ENCODE results near the gene E4F1.
"Not testable (repeated sequence)": the region's sequence is repeated elsewhere in the genome, so short reads cannot be mapped to it uniquely, and the experiment has no call there.

E4F1 gene

DNA sequence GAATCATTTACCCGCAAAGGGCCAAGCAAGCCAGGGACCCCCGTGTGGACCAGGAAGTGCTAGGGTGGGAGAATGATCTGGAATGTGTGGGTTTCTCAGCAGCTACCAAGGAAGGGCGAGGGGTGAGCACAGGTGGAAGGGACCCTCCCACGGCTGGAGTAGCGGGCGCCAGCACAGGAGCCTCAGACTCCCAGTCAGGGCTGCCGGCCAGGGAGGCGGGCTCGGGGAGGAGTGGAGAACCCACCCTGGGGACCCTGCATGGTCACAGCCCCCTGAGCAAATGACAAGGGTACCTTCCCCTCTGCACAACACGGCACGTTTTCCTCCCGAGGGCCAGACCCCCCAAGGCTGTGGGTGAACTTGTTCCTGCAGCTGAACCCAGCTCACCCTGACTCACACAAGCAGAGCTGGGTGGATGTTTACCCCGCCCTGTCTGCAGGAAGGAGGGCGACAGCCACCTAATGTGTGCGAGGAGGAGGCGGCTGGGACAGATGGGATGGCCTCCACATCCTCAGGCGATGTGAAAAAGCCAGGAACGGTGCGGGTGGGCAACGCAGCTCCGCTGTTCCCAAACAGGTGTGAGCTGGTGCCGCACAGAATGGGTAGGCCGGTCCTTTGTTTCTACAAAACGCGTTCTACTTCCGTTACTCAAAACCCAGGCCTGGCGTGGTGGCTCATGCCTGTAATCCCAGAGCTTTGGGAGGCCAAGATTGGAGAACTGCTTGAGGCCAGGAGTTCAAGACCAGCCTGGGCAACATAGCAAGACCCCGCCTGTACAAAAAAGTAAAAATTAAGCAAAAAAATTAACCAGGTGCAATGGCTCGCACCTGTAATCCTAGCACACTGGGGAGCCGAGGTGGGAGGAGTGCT, 21.8 kb downstream of the E4F1 start:
- no peak for DNase-seq (ENCODE audit: low spot score)

DNA sequence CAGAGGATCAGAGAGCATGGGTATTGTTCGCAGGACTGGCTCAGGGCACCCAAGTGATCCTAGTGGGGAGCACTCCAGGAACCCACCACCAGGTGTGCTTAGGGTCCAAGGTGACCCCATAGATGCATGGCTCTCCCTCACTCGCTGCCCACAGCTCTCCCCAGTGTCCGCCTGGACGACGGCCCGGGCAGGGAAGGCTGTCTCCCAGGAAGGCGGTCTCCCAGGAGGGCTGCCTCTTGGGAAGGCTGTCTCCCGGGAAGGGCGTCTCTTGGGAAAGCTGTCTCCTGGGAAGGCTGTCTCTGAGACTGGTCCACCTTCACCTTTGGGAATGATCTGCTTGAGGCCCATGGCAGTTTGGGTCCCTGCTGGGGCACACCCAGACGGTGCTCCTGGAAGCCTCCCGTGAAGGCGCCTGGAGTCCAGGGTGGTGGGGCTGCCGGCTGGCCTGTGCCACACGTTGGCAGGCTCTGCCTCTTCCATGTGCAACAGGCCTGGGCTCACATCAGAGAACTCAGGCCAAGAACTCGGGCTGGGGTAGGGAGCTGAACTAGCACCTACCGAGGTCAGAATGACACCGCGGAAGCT, 23.0 kb downstream of the E4F1 start:
- no peak for DNase-seq (ENCODE audit: low spot score)

DNA sequence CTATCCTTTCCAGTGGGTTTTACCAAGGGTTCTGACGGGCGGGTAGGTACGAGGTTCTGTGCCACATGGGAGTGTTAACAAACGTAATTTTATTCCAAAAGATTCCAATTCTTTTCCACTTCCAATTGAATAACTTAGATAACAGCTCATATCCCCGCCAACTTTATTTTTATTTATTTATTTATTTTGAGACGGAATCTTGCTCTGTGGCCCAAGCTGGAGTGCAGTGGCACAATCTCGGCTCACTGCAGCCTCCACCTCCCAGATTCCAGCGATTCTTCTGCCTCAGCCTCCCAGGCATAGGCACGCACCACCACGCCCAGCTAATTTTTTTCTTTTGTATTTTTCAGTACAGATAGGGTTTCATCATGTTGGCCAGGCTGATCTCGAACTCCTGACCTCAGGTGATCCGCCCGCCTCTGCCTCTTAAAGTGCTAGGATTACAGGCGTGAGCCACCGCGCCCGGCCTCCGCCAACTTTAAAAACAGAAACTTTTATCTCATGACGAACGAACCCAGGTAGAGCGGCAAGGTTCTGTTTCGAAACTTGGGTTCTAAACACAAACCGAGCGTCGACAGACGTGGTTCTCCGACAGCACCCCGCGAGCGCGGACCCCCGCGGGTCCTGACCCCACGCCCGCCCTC, 27.4 kb downstream of the E4F1 start:
- DNase-seq (ENCODE audit: low spot score) = no peak

DNA sequence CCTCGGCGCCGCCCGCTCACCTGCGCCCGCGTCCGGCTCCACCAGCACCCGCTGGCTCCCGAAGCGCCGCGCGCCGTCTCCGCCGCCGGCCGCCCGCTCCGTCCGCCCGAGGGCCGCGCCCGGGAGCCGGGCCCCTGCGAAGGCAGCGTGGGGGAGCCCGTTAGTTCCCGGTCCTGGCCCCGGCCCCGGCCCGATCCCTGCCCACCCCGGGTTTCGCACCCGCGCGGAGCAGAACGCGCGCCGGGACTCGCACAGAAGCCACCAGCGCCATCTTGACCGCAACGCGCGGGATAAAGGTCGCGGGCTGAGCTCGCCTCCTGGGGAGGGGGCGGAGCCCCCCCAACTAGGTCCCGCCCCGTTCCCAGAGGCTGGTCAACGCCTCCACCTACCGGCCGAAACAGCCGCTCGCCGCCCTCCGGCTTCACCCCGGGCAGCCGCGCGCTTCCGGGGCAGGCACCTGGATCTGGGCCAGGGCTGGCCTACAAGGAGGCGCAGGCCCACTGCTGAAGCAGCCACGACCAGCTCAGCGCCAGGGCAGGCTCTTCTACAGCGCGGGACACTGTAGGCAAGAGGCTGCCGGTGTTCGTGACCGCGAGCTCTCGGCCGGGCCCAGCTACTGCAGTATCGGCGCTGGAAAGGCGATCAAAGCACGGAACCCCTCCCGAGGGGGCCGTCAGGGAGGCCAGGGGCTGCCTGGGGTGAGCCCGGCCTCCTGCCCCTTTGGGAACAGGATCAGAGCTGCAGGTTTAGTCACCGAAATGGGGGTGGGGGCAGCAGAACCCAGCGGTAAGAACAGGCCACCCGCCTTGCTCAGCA, 28.1 kb downstream of the E4F1 start, which contains the start of gene ECI1:
Gene ECI1, minus strand, starts transcription at position 292 of the 816 bp plus-strand sequence. Its CDS starts 21 bp downstream, at position 271.
- DNase-seq (ENCODE audit: low spot score) = peak; percentile 94

DNA sequence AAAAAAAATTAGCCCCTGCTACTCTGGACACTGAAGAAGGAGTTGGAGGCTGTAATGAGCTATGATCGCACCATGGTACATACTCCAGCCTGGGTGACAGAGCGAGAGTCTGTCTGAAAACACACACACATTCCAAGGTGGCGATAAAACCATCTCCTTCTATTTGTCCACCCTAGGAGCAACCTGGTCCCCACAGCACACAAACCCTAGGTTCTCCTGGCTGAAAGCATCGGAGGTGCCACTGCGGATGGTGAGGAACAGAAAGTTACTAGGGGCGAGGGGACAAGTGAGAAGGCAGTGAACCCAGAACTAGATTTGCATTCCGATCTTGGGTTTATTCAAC, 29.4 kb downstream of the E4F1 start:
- no peak for DNase-seq (ENCODE audit: low spot score)

DNA sequence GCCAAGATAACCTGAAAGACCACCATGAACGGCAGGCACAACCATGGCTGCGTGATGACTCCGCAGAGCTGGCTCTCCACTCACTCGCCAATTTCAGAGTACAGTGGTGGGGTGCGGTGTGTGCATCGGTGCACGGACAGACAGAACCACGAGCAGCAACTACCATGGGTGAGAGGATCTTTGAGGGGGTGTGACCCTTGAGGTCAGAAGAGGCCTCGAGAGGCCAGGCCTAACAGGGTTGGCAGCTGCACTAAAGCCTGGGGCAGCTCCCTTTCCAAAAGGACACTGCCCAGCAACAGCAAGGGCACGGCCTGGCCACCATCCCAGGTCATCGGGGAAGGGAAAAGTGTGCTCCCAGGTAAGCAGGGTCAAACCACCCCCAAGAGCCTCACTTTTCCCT, 29.9 kb downstream of the E4F1 start:
- no peak for DNase-seq (ENCODE audit: low spot score)

DNA sequence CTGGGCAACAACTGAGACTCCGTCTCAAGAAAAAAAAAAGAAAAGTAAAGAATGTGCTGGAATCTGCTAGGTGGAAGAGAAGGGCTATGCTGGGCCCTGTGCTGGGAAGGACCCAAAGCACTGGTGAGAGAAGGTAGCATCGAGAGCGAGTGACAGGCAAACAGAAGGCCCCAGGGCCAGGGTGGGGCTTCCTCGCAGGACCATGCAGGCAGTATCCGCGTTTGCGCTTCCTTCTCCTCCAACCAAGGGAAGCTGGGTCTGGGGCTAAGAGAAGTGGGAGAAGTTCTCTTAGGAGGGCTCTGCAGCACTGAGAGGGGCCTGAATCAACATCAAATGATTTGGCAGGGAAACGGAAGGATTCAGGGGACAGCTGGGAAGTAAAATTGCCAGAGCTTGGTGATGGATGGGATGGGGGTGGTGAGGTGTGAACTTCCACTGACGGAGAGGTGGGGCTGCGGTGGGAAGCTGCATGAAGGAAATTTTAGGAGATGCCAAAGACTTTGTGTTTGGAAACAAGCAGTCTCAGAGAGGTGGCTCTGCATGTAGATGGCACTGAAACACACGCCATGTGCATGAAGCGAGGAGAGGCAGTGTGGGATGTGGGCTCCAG, 33.2 kb downstream of the E4F1 start:
- DNase-seq (ENCODE audit: low spot score) = no peak

DNA sequence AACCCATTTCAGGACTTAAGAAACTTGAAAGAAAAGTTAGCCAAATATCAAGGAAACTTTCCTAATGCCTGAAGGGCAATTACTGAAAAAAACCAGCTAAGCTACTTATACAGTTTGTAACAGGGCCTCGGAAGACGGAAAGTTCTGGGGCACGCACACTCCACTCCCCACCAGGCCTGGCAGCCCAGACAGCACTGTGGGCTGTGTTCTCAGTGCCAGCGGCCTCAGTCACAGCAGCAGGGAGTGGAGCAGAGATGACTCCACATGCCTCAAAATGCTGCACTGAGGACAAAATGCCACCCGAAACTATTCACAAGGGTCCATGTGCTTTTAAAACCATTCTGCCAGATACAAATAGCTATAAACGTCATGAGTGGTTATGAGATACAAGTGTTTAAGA, 34.3 kb downstream of the E4F1 start:
- DNase-seq (ENCODE audit: low spot score) = no peak

DNA sequence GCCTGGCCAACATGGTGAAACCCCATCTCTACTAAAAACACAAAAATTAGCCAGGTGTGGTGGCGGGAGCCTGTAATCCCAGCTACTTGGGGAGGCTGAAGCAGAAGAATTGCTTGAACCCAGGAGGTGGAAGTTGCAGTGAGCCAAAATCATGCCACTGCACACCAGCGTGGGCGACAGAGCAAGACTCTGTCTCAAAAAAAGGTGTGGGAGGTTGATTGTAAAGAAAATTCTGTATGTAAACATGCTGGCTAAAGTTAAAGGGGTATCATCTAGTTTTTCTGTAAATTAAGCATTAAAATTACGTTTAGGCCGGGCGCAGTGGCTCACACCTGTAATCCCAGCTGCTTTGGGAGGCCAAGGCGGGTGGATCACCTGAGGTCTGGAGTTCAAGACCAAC, 35.1 kb downstream of the E4F1 start:
- DNase-seq (ENCODE audit: low spot score) = not testable (repeated sequence)

DNA sequence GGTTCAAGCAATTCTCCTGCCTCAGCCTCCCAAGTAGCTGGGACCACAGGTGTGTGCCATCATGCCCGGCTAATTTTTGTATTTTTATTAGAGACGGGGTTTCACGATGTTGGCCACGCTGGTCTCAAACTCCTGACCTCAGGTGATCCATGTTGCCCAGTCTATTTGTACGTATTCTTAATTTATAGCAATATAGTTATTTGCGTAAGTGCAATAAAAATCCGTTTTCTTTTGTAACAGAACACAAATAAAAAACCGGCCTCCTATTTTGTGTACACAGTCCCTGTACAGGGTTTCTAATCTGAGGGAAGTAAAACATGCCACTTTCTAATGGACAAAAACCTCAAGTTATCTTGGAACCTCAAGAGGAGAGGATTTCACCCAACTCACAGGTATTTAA, 36.9 kb downstream of the E4F1 start:
- DNase-seq (ENCODE audit: low spot score) = no peak

DNA sequence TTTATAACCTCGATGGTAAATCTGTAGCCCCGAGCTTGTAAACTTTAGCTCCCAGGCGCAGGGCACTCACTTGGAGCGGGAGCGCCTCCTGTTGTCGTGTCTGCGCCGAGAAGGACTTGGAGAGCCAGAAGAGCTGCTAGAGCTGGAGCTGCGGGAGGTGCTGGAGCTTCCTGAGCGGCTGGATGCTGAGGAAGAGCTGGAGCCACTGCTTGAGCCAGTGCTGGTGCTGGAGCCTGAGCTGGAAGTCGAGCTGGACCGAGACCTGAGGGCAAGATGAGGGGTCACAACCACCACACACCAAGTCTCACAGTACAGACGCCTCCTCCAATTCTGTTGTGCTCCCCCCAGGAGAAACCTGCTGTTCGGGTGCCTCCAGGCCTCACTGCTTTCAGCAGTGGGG, 39.6 kb downstream of the E4F1 start:
- DNase-seq (ENCODE audit: low spot score) = not testable (repeated sequence)

DNA sequence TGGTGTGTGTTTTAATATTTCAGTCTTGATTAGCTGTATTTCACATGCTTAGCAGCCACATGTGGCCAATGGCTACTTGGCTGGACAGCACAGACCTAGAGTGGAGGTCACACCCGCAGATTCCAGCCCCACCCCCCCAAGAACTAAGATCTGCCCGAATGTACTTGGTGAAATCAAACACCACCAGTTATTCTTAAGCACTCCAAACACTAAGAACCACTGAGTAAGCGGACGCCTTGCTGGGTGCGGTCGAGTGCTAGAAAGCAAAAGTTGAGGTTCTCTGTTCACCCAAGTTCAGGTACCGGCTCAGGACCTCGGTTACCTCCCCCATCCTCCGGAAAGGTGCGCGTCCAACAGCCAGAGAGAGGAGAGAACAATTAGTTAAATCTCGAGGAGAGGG, 43.5 kb downstream of the E4F1 start:
- not testable (repeated sequence) for DNase-seq (ENCODE audit: low spot score)

DNA sequence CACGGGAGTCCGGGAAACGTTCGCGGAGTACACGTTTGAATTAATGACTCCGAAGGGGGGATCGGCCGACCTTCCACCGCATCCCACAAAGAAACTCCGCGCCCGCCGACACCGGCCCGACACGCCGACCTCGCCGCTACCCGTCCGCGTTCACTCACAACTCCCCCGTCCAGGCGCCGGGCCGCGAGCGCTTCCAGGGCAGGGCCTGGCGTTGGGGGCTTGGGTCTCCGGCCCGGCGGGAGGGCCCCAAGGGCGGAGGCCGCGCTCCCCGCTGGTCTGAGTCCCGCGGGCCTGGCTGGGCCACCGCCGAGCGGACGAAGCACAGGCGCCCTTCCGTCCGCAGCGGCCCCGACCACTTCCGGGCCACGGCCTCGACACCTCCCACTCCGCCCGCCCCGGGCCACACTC, 44.1 kb downstream of the E4F1 start:
- DNase-seq (ENCODE audit: low spot score) = not testable (repeated sequence)

DNA sequence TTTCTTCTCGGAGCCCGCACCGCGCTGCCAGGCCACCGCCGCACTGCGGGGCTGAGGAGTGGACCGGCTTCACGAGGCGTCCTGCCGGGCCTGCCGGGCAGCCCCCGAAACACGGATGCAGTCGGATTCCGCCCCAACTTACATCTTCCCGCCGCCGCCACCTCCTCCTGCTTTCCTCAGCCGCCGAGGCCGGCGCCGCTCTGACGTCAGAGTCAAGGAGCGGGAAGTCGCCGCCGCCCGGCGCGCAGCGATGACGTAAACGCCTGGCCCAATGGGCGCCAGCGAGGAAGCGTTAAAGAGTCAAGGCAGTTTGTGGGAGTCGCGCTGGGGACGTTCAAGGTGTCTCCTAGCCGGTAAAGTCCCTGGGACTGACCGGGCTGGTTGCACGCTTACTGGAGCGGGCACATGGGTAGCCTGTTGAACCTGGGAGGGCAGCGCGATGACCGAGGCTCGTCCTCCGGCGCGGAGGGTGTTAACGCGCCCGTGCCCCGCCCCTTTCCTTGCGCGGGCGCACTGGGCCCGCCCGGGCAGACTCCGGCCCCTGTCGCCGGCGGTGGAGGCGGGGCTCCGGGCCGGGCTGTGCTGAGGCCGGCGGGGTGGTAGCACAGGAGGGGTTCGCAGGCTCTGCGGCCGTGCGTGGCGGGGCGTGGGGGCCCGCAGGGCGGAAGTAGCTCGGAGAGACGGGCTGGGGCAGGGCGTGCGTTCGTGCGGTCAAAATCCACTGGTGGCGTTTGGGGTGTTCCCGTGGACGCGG, 44.7 kb downstream of the E4F1 start, which contains the start of gene RNPS1:
Gene RNPS1, minus strand, starts transcription at position 214 of the 754 bp plus-strand sequence. CDS start 3,483 bp downstream, outside the sequence.
- DNase-seq (ENCODE audit: low spot score) = peak; percentile 92

DNA sequence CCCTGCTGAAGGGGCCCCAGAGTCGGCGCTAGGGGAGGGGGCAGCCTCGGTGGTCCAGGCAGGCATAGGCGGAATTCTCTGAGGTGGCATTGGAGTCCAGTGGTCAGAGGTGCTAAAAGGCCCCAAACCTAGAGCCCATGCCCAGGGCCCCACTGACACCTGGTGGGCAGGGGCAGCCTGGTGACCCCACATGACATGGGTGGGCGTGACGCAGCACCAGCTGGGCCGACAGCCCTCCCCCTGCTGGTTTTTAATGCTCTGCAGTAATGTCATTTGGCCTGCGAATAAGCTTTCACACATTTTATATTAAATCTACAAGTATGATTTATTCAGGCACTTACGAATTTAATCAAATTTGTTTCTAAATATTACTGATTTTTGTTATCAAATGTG, 46.7 kb downstream of the E4F1 start:
- no peak for DNase-seq (ENCODE audit: low spot score)

DNA sequence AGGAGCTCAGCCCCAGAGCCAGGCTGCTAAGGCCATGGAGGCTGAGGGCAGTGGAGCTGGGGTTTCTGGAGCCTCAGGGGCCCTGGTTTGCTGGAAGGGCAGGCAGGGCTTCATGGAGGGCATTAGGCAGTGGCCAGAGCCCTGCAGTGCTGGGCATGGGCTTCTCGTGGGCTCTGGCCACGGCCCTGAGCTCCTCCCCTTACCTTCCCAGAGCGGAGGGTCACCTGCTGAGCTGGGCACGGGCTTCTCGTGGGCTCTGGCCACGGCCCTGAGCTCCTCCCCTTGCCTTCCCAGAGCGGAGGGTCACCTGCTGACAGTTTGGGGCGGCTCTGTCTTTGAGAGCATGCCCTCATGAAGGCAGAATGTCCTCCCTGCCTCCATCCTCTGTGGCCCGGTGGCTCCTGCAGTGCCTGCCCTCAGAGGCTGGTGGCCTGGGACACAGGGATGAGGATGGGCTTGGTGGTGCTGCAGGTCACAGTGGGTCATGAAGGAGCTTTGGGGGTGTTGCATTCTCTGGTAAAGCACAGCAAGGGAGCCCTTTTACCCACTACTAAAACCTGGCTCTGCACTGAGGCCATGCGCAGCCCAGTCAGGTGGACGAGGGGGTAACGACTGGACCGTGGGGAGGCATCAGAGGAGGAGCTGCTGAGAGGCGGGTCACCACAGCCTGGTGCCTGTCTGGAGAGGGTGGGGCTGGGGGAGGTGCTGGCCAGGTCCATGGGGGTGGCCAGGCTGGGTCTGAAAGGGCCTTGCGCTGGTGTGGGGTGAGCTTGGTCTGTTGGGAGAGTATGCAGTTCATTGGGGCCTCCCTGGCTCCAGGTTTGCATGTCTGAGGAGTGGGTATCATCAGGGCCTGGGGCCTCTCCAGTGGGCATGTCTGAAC, 47.4 kb downstream of the E4F1 start:
- DNase-seq (ENCODE audit: low spot score) = no peak

DNA sequence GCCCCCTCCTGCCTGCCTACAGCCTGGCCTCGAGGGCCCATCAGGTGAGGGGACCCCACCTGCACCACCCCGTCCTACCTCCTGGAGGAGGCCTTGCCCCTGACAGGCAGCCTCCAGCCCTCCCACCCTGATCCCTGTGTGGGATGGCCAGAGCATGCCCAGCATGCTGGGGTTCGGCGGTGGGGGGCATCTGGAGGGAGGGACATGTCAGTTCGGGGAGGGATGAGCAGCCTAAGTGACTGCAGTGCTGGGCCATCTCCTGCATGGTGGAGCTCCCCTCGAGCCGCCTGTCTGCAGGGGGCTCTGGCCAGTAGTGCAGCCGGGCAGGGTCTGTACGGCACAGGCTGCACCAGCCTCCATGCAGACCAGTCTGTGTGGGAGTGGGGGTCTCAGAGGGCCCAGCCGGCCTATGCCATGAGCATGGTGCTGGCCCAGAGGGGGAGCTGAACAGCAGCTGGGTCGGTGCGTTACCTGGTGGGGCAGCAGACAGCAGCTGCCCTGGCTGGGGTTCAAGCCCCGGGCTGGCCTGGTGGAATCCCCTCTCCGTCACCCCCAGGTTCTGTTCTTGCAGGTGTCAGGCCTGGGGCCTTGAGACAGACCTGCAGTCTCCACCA, 48.6 kb downstream of the E4F1 start:
- no peak for DNase-seq (ENCODE audit: low spot score)

DNA sequence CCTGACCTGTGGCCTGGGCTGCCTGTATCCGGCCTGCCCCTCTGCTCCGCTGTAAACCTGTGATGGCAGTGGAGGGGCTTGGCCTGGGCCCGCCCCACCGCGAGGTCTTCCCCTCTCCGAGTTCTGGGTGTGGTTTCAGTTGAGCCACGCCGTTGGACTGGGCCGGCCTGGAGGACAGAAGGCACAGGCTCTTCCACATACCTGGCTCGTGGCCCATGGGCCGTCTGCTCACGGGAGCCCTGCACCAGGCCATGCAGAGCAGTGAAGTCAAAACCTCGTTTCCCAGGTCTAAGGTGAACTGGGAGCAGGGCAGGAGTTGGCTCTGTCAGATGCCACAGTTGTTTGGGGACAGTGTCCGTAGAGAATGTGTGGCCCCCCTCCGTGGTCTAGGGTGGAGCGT, 50.1 kb downstream of the E4F1 start:
- DNase-seq (ENCODE audit: low spot score) = peak; percentile 60

DNA sequence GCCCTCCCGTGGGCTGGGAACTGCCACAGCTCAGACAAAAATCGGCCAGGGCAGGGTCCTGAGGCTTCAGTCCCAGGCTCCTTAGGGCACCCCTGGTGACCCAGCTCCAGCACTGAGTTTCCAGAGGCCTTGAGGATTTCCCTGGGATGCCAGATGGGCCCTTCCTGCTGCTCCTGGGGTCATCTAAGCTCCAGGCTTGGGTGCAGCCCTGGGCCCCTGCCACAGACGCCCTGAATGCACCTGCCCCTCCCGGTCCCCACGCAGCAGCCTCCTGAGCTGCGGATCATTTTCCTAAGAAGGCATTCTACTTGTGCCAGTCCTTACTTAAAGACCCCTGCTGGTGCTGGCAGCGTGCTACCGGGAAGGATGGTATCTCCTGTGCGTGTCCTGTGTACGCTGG, 50.5 kb downstream of the E4F1 start:
- no peak for DNase-seq (ENCODE audit: low spot score)
